ENCODE measurements around the gene DUSP6. TPM values are rescaled to one million over a fixed set of nuclear protein-coding genes. Genes with fewer than 3 reads are reported as not detected.

Gene DUSP6
- total and polyA plus RNA-seq, 2 of the 13 experiments (the other 11 are each of a cell fraction or from before 2014, with no cell fraction given), result 40.9 to 161 TPM

- TF ChIP-seq ZBTB42 (CRISPR knock-in tag; IDR thresholded peaks at IDR 0.05) (no peak), SP2 (CRISPR knock-in tag; IDR thresholded peaks at IDR 0.05) (peak; percentile 28; the same call in 1 of the 2 replicates), ATRX (CRISPR knock-in tag; IDR thresholded peaks at IDR 0.05; ENCODE audit: borderline replicate concordance) (no peak), NRL (CRISPR knock-in tag; IDR thresholded peaks at IDR 0.05; ENCODE audit: borderline replicate concordance) (peak; percentile 2; the same call in 1 of the 2 replicates), ZNF143 (CRISPR knock-in tag; IDR thresholded peaks at IDR 0.05) (peak; percentile 67; the same call in 1 of the 2 replicates), TEAD2 (CRISPR knock-in tag; IDR thresholded peaks at IDR 0.05) (peak; percentile 20; the same call in 1 of the 2 replicates), ZNF234 (CRISPR knock-in tag; conservative IDR thresholded peaks at IDR 0.05) (no peak; the same call in 1 of the 2 replicates), ZC3H13 (CRISPR knock-in tag; IDR thresholded peaks at IDR 0.05) (no peak), DBP (CRISPR knock-in tag; IDR thresholded peaks at IDR 0.05; ENCODE audit: not compliant biosample characterization) (peak; percentile 62), PAWR (CRISPR knock-in tag; IDR thresholded peaks at IDR 0.05; ENCODE audit: borderline replicate concordance) (no peak), ESRRA (CRISPR knock-in tag; IDR thresholded peaks at IDR 0.05; ENCODE audit: low read depth) (peak; percentile 23; the same call in 1 of the 2 replicates), ZNF609 (CRISPR knock-in tag; IDR thresholded peaks at IDR 0.05; ENCODE audit: borderline replicate concordance) (no peak), HNRNPUL1 (IDR thresholded peaks at IDR 0.05; ENCODE audit: low read depth, low read length) (peak; percentile 91), RNF219 (CRISPR knock-in tag; IDR thresholded peaks at IDR 0.05) (no peak), ZNF773 (CRISPR knock-in tag; IDR thresholded peaks at IDR 0.05; ENCODE audit: borderline replicate concordance) (peak; percentile 71; the same call in 1 of the 2 replicates), GRHL1 (CRISPR knock-in tag; conservative IDR thresholded peaks at IDR 0.05) (no peak), ZNF180 (CRISPR knock-in tag; IDR thresholded peaks at IDR 0.05; ENCODE audit: borderline replicate concordance, low read depth) (peak; percentile 75; the same call in 1 of the 2 replicates), PHF20 (CRISPR knock-in tag; IDR thresholded peaks at IDR 0.05) (no peak), MATR3 (CRISPR knock-in tag; IDR thresholded peaks at IDR 0.05) (no peak), NR2F6 (IDR thresholded peaks at IDR 0.05) (no peak), NR2F6 (CRISPR knock-in tag; IDR thresholded peaks at IDR 0.05) (peak; percentile 39; the same call in 1 of the 2 replicates)
Measured at GRCh38 chr12:89353188-89353822, 1.0 kb upstream of the DUSP6 start (continued).
